Small intestine (tissue), 7 donors: ENCODE data around the gene JDP2. TPM values are rescaled to one million over a fixed set of nuclear protein-coding genes. Genes with fewer than 3 reads are reported as not detected.

Experiments used
- DNase-seq, 2 donors: peaks; one replicate each; pipeline versions ENCODE4 v3.0.0 to v3.0.0-alpha.2; 2013
- FAIRE-seq: peaks from 2 replicates; lab custom pipeline; 2012; peaks lifted over from hg19 to GRCh38; lab: Jason Lieb, UNC
- H3K27ac ChIP-seq, 3 donors: one replicate each; pipeline ENCODE4 v1.5.1; 2013; ENCODE audit warnings: low read length in 2 of 3, mild to moderate bottlenecking in 2 of 3, control low read depth in 1 of 3, inconsistent platforms in 1 of 3, low read depth in 1 of 3, moderate library complexity in 1 of 3
- H3K27me3 ChIP-seq, 3 donors: one replicate each; pipeline ENCODE4 v1.6.1; 2013; ENCODE audit warnings: low read length in 3 of 3, inconsistent platforms in 1 of 3; ENCODE audit not compliant: control insufficient read depth in 3 of 3, insufficient read depth in 3 of 3
- H3K36me3 ChIP-seq, 3 donors: one replicate each; pipeline ENCODE4 v1.6.1; 2013; ENCODE audit warnings: low read length in 3 of 3, inconsistent platforms in 1 of 3, low read depth in 1 of 3, mild to moderate bottlenecking in 1 of 3, moderate library complexity in 1 of 3; ENCODE audit not compliant: control insufficient read depth in 3 of 3, insufficient read depth in 2 of 3
- H3K4me1 ChIP-seq, 3 donors: one replicate each; pipeline ENCODE4 v1.6.1; 2013; ENCODE audit warnings: low read length in 2 of 3, inconsistent platforms in 1 of 3, low read depth in 1 of 3, mild to moderate bottlenecking in 1 of 3, moderate library complexity in 1 of 3; ENCODE audit not compliant: control insufficient read depth in 3 of 3, insufficient read depth in 2 of 3
- H3K4me3 ChIP-seq, 3 donors: one replicate each; pipeline ENCODE4 v1.5.1; 2013; ENCODE audit warnings: low read length in 3 of 3, control low read depth in 1 of 3, inconsistent platforms in 1 of 3, low read depth in 1 of 3, mild to moderate bottlenecking in 1 of 3, moderate library complexity in 1 of 3
- H3K9me3 ChIP-seq, 2 donors: one replicate each; pipeline ENCODE4 v1.6.1; 2013; ENCODE audit warnings: low read depth in 1 of 2, low read length in 1 of 2; ENCODE audit not compliant: control insufficient read depth in 2 of 2, insufficient read depth in 1 of 2
- WGBS, 3 donors: extraction: QIAGEN DNeasy Blood & Tissue Kit; methylation state at CpG; one replicate each; pipeline ENCODE4 v1.1.7; 2013; 5-methylcytosine and 5-hydroxymethylcytosine counted together
- polyA plus RNA-seq, 4 donors: library from polyadenylated mRNA; stranded (reverse) in 3 of 4; unstranded in 1 of 4; fragments of 200-250 nt in 3 of 4; fragments of 120-200 nt in 1 of 4; gene quantifications; one replicate each; pipeline versions ENCODE4 v1.2.1 to v1.2.3, GENCODE V29; 2013
- donor health status: healthy with polysubstance abuse.
- donor health status: control.
- donor health status: control.
- donor health status: Bipolar disorder and iron deficiency.
- donor health status: healthy.

JDP2 gene
- polyA plus RNA-seq, 4 donors: 26.1 to 45.6 (median 42.2) TPM

- peak overlapping the region in 1 of 3 donors; percentile 50 for H3K27ac ChIP-seq
- peaks cover 0 to 4% of the 10 kb centered on the region in 2 donors for H3K9me3 ChIP-seq
- peaks cover 0 to 8% (median 0%) of the 10 kb centered on the region in 3 donors for H3K27me3 ChIP-seq
- DNase-seq: peak in 1 of 2 donors; percentile 31
- H3K4me1 ChIP-seq: peaks cover 0 to 3% (median 0%) of the 10 kb centered on the region in 3 donors
- FAIRE-seq: no peak
- H3K36me3 ChIP-seq: no peaks in the 10 kb centered on the region
- peak overlapping the region in 2 of 3 donors; percentile 24 to 36 for H3K4me3 ChIP-seq
- 37 to 46% (median 40%) methylated on average over 29 of the region's 29 CpGs for WGBS, 3 donors
Measured at GRCh38 chr14:75514673-75515628, 87.1 kb downstream of the JDP2 start.

GRCh38 chr14:75515629-75515996, 87.8 kb downstream of the JDP2 start:
- Histone ChIP-seq H3K27ac (no peak overlapping the region), H3K9me3 (peaks cover 0 to 4% of the 10 kb centered on the region in 2 donors), H3K4me1 (peaks cover 0 to 3% (median 0%) of the 10 kb centered on the region in 3 donors), H3K36me3 (no peaks in the 10 kb centered on the region), H3K27me3 (peaks cover 0 to 8% (median 0%) of the 10 kb centered on the region in 3 donors), H3K4me3 (peak overlapping the region in 1 of 3 donors; percentile 36)
- WGBS, 3 donors: 40 to 59% (median 50%) methylated on average over 7 of the region's 7 CpGs
- no peak for DNase-seq
- no peak for FAIRE-seq

GRCh38 chr14:75518625-75519024, 90.8 kb downstream of the JDP2 start:
- Histone ChIP-seq H3K4me1 (peaks cover 9 to 13% (median 9%) of the 10 kb centered on the region in 3 donors), H3K27ac (no peak overlapping the region), H3K9me3 (no peaks in the 10 kb centered on the region), H3K36me3 (no peaks in the 10 kb centered on the region), H3K4me3 (no peak overlapping the region), H3K27me3 (peaks cover 0 to 8% (median 0%) of the 10 kb centered on the region in 3 donors)
- peak; percentile 19 to 57 for DNase-seq
- no peak for FAIRE-seq
- 60 to 67% (median 65%) methylated on average over 4 of the region's 4 CpGs for WGBS, 3 donors

- H3K27ac ChIP-seq: no peak overlapping the region
- H3K36me3 ChIP-seq: no peaks in the 10 kb centered on the region
- H3K4me3 ChIP-seq: no peak overlapping the region
- 90 to 93% (median 92%) methylated on average over 4 of the region's 4 CpGs for WGBS, 3 donors
- H3K4me1 ChIP-seq: peaks cover 9 to 17% (median 9%) of the 10 kb centered on the region in 3 donors
- no peaks in the 10 kb centered on the region for H3K9me3 ChIP-seq
- DNase-seq (no peak), FAIRE-seq (no peak)
- H3K27me3 ChIP-seq: peaks cover 0 to 8% (median 0%) of the 10 kb centered on the region in 3 donors
Measured at GRCh38 chr14:75519394-75519793, 91.6 kb downstream of the JDP2 start.

GRCh38 chr14:75519826-75520728, 92.3 kb downstream of the JDP2 start:
- H3K27ac ChIP-seq: no peak overlapping the region
- DNase-seq: no peak
- no peak for FAIRE-seq

GRCh38 chr14:75520852-75521251, 93.0 kb downstream of the JDP2 start:
- H3K9me3 ChIP-seq: no peaks in the 10 kb centered on the region
- DNase-seq: no peak
- H3K27ac ChIP-seq: peak overlapping the region in 1 of 3 donors; percentile 24
- peaks cover 9 to 17% (median 9%) of the 10 kb centered on the region in 3 donors for H3K4me1 ChIP-seq
- no peak overlapping the region for H3K4me3 ChIP-seq
- WGBS, 3 donors: 78 to 92% (median 83%) methylated on average over 3 of the region's 3 CpGs
- no peak for FAIRE-seq
- H3K27me3 ChIP-seq: peaks cover 0 to 4% (median 0%) of the 10 kb centered on the region in 3 donors
- H3K36me3 ChIP-seq: no peaks in the 10 kb centered on the region

More at GRCh38 chr14:75519826-75520728, 92.3 kb downstream of the JDP2 start:
- Histone ChIP-seq H3K36me3 (no peaks in the 10 kb centered on the region), H3K4me3 (no peak overlapping the region), H3K27me3 (peaks cover 0 to 7% (median 0%) of the 10 kb centered on the region in 3 donors), H3K4me1 (peaks cover 9 to 17% (median 9%) of the 10 kb centered on the region in 3 donors), H3K9me3 (no peaks in the 10 kb centered on the region)
- 78 to 89% (median 87%) methylated on average over 11 of the region's 11 CpGs for WGBS, 3 donors

GRCh38 chr14:75521415-75522199, 93.8 kb downstream of the JDP2 start:
- Histone ChIP-seq H3K9me3 (no peaks in the 10 kb centered on the region), H3K27me3 (peaks cover 0 to under 1% (median 0%) of the 10 kb centered on the region in 3 donors), H3K4me1 (peaks cover 9 to 19% (median 9%) of the 10 kb centered on the region in 3 donors), H3K36me3 (no peaks in the 10 kb centered on the region), H3K27ac (peak overlapping the region; percentile 11 to 73 (median 71)), H3K4me3 (no peak overlapping the region)
- WGBS, 3 donors: 17 to 53% (median 24%) methylated on average over 11 of the region's 11 CpGs
- FAIRE-seq (no peak), DNase-seq (peak; percentile 66 to 89)
